ENCODE data around the gene NCK2.
A peak's percentile ranks its signal among the peaks of the same experiment; 100 is the strongest.

The NCK2 gene

DNA sequence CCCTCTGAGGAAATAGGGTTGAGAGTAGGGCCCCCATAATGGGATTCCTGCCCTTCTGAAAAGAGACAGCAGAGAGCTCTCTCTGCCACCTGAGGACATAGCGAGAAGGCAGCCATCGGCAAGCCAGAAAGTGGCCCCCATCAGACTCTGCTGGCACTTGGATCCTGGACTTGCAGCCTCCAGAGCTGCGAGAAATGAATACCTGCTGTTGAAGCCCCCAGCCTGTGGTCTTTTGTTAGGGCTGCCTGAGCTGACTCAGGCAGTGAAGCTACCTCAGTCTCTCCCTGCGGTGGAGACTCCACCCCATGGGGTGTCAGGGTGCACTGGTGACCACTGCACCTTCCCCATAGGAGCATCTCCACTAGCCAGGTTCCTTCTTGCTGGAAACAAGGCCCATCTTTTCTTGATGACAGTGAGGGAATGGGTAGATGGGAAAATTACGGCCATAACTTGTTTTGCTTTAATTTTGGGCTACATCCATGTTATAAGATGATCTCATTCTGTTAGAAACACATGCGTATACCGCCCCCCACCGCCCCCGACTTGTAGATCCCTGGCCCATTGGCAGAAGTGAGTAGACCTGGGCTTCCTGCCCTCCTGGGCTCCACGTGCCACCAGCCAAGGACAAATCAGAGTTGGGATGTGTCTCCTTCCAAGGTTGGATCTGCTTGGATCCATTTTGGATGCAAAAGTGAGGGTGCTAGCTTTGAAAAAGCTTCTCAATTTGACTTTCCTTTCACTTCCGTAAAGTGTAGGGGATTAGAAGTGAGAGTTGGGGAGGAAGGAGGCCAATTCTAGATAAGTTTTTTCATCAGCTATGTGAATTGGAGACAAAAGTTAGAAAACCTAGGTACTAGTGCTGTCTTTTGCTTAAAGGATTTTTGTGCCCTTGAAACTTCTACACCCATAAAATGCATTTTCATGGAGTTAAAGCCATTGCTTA, 42.9 kb downstream of the NCK2 start:
- TF ChIP-seq, protein P1, sequence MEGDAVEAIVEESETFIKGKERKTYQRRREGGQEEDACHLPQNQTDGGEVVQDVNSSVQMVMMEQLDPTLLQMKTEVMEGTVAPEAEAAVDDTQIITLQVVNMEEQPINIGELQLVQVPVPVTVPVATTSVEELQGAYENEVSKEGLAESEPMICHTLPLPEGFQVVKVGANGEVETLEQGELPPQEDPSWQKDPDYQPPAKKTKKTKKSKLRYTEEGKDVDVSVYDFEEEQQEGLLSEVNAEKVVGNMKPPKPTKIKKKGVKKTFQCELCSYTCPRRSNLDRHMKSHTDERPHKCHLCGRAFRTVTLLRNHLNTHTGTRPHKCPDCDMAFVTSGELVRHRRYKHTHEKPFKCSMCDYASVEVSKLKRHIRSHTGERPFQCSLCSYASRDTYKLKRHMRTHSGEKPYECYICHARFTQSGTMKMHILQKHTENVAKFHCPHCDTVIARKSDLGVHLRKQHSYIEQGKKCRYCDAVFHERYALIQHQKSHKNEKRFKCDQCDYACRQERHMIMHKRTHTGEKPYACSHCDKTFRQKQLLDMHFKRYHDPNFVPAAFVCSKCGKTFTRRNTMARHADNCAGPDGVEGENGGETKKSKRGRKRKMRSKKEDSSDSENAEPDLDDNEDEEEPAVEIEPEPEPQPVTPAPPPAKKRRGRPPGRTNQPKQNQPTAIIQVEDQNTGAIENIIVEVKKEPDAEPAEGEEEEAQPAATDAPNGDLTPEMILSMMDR (IDR thresholded peaks at IDR 0.05; ENCODE audit: low read depth, low read length, missing control alignments): no peak
- Histone ChIP-seq H3K36me3 (replicated peaks) (no peaks in the 10 kb centered on the region), H3K27ac (no peak overlapping the region), H3K4me3 (ENCODE audit: low read depth, low read length) (no peak overlapping the region), H3K27me3 (replicated peaks) (no peaks in the 10 kb centered on the region)
- DNase-seq: no peak
- in situ Hi-C loops (cut with HindIII; ENCODE audit: low pct_ligation_motif_present, low sequenced_read_pairs): no loop called here

GRCh38 chr2:105788670-105789290, 44.1 kb downstream of the NCK2 start:
- Histone ChIP-seq H3K27me3 (replicated peaks) (no peaks in the 10 kb centered on the region), H3K4me3 (ENCODE audit: low read depth, low read length) (no peak overlapping the region), H3K36me3 (replicated peaks) (no peaks in the 10 kb centered on the region), H3K27ac (no peak overlapping the region)
- peak; percentile 38 for DNase-seq
- TF ChIP-seq, protein P1 (IDR thresholded peaks at IDR 0.05; ENCODE audit: low read depth, low read length, missing control alignments): no peak
- in situ Hi-C loops (cut with HindIII; ENCODE audit: low pct_ligation_motif_present, low sequenced_read_pairs): no loop called here

DNA sequence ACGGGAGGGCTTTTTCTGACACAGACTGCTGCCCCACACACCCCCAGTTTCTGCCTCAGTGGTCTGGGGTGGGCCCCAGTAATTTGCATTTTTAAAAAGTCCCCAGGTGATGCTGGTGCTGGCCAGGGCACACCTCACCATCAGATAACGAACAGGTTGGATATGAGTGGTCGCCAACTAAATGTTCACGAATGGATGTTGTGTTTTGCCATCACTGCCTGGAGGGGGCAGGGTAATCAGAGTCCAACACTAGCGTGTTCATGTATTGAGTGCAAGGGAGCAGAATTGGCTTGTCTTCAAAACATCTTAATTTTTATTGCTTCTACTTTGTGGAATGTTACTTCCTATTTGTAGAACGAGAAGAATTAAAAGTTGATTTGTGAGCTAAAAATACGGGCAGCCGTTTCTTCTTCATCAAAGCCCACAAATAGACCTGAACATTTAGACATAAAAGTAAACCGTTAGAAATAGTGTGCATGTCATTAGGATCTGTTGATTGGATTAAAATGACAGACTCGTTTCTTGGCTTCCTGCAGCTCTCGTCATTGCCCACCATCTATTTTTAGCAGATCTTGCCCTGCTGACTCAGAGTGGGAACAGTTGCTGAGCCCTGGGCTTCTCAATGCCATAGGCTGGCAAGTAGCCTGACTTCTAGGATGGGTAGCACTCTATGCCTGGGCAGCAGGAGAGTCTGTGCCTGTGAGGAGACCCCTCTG, 45.2 kb downstream of the NCK2 start:
- TF ChIP-seq, protein P1 (IDR thresholded peaks at IDR 0.05; ENCODE audit: low read depth, low read length, missing control alignments): peak; percentile 13
- Histone ChIP-seq H3K4me3 (ENCODE audit: low read depth, low read length) (no peak overlapping the region), H3K27me3 (replicated peaks) (no peaks in the 10 kb centered on the region), H3K27ac (no peak overlapping the region), H3K36me3 (replicated peaks) (no peaks in the 10 kb centered on the region)
- peak; percentile 40 for DNase-seq
- in situ Hi-C loops (cut with HindIII; ENCODE audit: low pct_ligation_motif_present, low sequenced_read_pairs): no loop called here

GRCh38 chr2:105790461-105791149, 45.9 kb downstream of the NCK2 start:
- H3K27ac ChIP-seq: no peak overlapping the region
- no peak for DNase-seq
- TF ChIP-seq, protein P1 (IDR thresholded peaks at IDR 0.05; ENCODE audit: low read depth, low read length, missing control alignments): no peak
- no peaks in the 10 kb centered on the region for H3K36me3 ChIP-seq (replicated peaks)
- in situ Hi-C loops (cut with HindIII; ENCODE audit: low pct_ligation_motif_present, low sequenced_read_pairs): no loop called here
- H3K4me3 ChIP-seq (ENCODE audit: low read depth, low read length): no peak overlapping the region
- H3K27me3 ChIP-seq (replicated peaks): no peaks in the 10 kb centered on the region

GRCh38 chr2:105791229-105791628, 46.5 kb downstream of the NCK2 start:
- H3K27ac ChIP-seq: no peak overlapping the region
- TF ChIP-seq, protein P1 (IDR thresholded peaks at IDR 0.05; ENCODE audit: low read depth, low read length, missing control alignments): no peak
- no peak for DNase-seq
- no peak overlapping the region for H3K4me3 ChIP-seq (ENCODE audit: low read depth, low read length)
- H3K27me3 ChIP-seq (replicated peaks): no peaks in the 10 kb centered on the region
- in situ Hi-C loops (cut with HindIII; ENCODE audit: low pct_ligation_motif_present, low sequenced_read_pairs): no loop called here
- H3K36me3 ChIP-seq (replicated peaks): no peaks in the 10 kb centered on the region

Data from brain microvascular endothelial cell (primary cell).